OCI-LY1 (cell line): ENCODE measurements around the gene NEURL2.

Source experiments
- EZH2 ChIP-seq: fragments of 200-600 bp; sonication (generic), shearing (Covaris generic); IDR thresholded peaks from 2 replicates; pipeline ENCODE4 v1.8.0; 2017; ENCODE audit warnings: borderline replicate concordance, mixed run types, mild to moderate bottlenecking, antibody characterized with exemption, low read length, moderate library complexity, mixed read lengths
- TF ChIP-seq, protein P1 (sequence below): fragments of 200-600 bp; sonication (generic), shearing (Covaris generic); IDR thresholded peaks from 2 replicates; pipeline ENCODE4 v1.5.1; 2017; ENCODE audit warnings: mild to moderate bottlenecking, antibody characterized with exemption, low read length, moderate library complexity, mixed read lengths

DNA sequence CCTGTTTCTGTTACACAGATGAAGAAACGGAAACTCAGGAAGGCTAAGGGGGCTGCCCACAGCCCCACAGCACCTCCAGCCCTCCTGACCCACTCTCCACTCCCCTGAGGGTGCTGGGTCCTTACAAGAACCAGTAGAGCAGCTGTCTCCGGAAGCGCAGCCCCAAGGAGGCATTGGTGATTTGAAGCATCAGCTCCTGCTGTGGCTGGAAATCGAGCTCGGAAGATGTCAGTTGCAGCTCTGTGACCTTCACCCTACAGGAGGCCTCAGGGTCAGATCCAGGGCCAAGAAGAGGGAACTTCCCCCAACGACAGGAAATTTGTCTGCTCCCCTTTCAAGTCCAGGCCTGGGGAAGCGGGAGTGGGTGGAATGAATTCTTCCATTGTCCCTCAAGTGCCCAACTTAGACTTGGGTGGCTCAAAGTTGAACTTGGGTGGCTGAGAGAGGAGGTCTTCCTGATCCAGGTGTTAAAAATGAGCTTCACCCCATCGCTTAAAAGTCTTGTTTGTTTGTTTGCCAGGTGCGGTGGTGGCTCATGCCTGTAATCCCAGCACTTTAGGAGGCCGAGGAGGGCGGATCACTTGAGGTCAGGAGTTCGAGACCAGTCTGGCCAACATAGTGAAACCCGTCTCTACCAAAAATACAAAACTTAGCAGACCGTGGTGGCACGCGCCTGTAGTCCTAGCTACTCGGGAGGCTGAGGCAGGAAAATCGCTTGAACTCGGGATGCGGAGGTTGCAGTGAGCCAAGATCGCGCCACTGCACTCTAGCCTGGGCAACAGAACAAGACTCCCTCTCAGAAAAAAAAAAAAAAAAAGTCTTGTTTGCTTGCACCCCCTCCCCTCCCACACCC, 19.0 kb upstream of the NEURL2 start:
- TF ChIP-seq, protein P1, sequence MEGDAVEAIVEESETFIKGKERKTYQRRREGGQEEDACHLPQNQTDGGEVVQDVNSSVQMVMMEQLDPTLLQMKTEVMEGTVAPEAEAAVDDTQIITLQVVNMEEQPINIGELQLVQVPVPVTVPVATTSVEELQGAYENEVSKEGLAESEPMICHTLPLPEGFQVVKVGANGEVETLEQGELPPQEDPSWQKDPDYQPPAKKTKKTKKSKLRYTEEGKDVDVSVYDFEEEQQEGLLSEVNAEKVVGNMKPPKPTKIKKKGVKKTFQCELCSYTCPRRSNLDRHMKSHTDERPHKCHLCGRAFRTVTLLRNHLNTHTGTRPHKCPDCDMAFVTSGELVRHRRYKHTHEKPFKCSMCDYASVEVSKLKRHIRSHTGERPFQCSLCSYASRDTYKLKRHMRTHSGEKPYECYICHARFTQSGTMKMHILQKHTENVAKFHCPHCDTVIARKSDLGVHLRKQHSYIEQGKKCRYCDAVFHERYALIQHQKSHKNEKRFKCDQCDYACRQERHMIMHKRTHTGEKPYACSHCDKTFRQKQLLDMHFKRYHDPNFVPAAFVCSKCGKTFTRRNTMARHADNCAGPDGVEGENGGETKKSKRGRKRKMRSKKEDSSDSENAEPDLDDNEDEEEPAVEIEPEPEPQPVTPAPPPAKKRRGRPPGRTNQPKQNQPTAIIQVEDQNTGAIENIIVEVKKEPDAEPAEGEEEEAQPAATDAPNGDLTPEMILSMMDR, result no peak
- no peak for TF ChIP-seq EZH2
